Fibroblast of lung (primary cell): ENCODE measurements around the gene TLE1. TPM values are rescaled to one million over a fixed set of nuclear protein-coding genes. Genes with fewer than 3 reads are reported as not detected.

Experiments used
- DNase-seq, 2 donors: peaks; one replicate each; pipeline versions ENCODE4 v3.0.0 to v3.0.0-alpha.2; 2010; ENCODE audit warnings: low read depth in 2 of 2
- H2AFZ ChIP-seq: 2 replicates; pipeline ENCODE4 v1.5.1; 2012; ENCODE audit warnings: low read length, control low read depth, inconsistent platforms
- H3K27ac ChIP-seq: 2 replicates; pipeline ENCODE4 v1.5.1; 2011; ENCODE audit warnings: low read length, control low read depth; ENCODE audit not compliant: insufficient read depth
- H3K27me3 ChIP-seq: 2 replicates; pipeline ENCODE4 v1.5.1; 2011; ENCODE audit warnings: mild to moderate bottlenecking, low read length; ENCODE audit not compliant: control insufficient read depth, insufficient read depth
- H3K36me3 ChIP-seq: 2 replicates; pipeline ENCODE4 v1.5.1; 2011; ENCODE audit warnings: low read length; ENCODE audit not compliant: control insufficient read depth, insufficient read depth
- H3K4me1 ChIP-seq: 2 replicates; pipeline ENCODE4 v1.5.1; 2011; ENCODE audit warnings: low read length; ENCODE audit not compliant: control insufficient read depth, insufficient read depth; ENCODE audit errors: extremely low read depth
- H3K4me2 ChIP-seq: 2 replicates; pipeline ENCODE4 v1.5.1; 2011; ENCODE audit warnings: low read length, control low read depth; ENCODE audit not compliant: insufficient read depth; ENCODE audit errors: extremely low read depth
- H3K4me3 ChIP-seq, 4 experiments: fragments of 200-600 bp in 1 of 4; sonication (generic) in 1 of 4; replicated peaks in 1 of 4; 2 replicates each; pipeline ENCODE4 v1.5.1; 2011 to 2016; ENCODE audit warnings: low read length in 4 of 4, low read depth in 3 of 4, mild to moderate bottlenecking in 3 of 4, control low read depth in 2 of 4, inconsistent platforms in 1 of 4, mixed read lengths in 1 of 4; ENCODE audit not compliant: insufficient read depth in 1 of 4; ENCODE audit errors: control extremely low read depth in 1 of 4
- H3K79me2 ChIP-seq: 2 replicates; pipeline ENCODE4 v1.5.1; 2012; ENCODE audit warnings: mild to moderate bottlenecking, low read length, inconsistent platforms; ENCODE audit not compliant: control insufficient read depth, insufficient read depth
- H3K9ac ChIP-seq: 2 replicates; pipeline ENCODE4 v1.5.1; 2011; ENCODE audit warnings: mild to moderate bottlenecking, low read length, control low read depth; ENCODE audit not compliant: insufficient read depth
- H3K9me3 ChIP-seq: 2 replicates; pipeline ENCODE4 v1.5.1; 2012; ENCODE audit warnings: low read depth, low read length; ENCODE audit not compliant: control insufficient read depth, insufficient read depth
- H4K20me1 ChIP-seq: 2 replicates; pipeline ENCODE4 v1.5.1; 2011; ENCODE audit warnings: low read length; ENCODE audit not compliant: control insufficient read depth, insufficient read depth; ENCODE audit errors: extremely low read depth
- EZH2 ChIP-seq: IDR thresholded peaks from 2 replicates; pipeline ENCODE4 v1.5.1; 2012; ENCODE audit warnings: low read length, control low read depth, mild to moderate bottlenecking; ENCODE audit errors: missing control alignments
- polyA plus RNA-seq, 2 donors: library from polyadenylated mRNA; depleted of rRNA in 1 of 2; stranded (reverse) in 1 of 2; unstranded in 1 of 2; fragments of >200 nt; gene quantifications; 2 replicates each; pipeline ENCODE4 v1.2.1, GENCODE V29; 2011 to 2012; ENCODE audit warnings: missing spikeins in 1 of 2
- total RNA-seq: library from RNA; depleted of rRNA; stranded (reverse); fragments of >200 nt; gene quantifications from 2 replicates; pipeline ENCODE4 v1.2.1, GENCODE V29; 2014
- TF ChIP-seq, protein P1 (sequence below), 2 donors: IDR thresholded peaks in 1 of 2; conservative IDR thresholded peaks in 1 of 2; 1 replicate in 1 of 2; 2 replicates in 1 of 2; pipeline ENCODE4 v1.5.1; 2011 to 2012; ENCODE audit warnings: low read length in 2 of 2, control low read depth in 1 of 2, inconsistent platforms in 1 of 2, low read depth in 1 of 2, mild to moderate bottlenecking in 1 of 2

TLE1 gene
- total and polyA plus RNA-seq, 2 donors (not counting 1 experiment from before 2014, with no cell fraction given) = 29.3 to 29.7 TPM

DNA sequence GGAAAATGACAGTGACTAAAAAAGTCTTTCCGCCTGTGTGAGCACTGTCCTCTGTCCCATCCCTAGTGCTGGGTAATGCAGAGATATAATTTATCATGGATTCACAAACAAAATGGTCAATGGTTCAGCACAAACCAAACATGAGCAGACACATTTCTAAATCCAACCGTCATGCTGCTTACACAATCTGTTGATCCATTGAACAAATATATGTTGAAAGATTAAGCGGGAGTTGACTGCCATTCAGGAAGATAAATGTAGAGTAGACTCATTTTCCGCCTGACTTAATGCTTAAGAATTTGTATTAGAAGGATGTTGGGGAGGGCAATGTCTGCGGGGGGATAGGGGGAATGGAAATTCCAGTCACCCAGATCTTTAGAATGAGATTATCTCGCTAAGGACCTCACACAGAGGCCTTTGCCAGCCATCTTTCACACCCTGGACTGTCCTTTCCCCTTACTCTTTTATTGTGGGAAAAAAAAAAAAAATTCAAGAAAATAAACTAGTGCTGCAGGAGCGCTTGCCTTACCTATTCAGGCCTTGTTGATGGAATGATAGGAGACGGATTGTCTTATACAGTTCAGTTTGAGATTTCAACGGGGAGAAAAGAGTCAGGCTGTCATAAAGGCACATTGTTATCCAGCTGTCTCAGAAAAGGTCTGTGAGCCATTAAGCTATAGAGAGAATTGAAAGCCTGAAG lies 153.7 kb downstream of the TLE1 start:
- DNase-seq = peak; percentile 74 to 84
- no peaks in the 10 kb centered on the region for H3K9me3 ChIP-seq
- TF ChIP-seq, protein P1, sequence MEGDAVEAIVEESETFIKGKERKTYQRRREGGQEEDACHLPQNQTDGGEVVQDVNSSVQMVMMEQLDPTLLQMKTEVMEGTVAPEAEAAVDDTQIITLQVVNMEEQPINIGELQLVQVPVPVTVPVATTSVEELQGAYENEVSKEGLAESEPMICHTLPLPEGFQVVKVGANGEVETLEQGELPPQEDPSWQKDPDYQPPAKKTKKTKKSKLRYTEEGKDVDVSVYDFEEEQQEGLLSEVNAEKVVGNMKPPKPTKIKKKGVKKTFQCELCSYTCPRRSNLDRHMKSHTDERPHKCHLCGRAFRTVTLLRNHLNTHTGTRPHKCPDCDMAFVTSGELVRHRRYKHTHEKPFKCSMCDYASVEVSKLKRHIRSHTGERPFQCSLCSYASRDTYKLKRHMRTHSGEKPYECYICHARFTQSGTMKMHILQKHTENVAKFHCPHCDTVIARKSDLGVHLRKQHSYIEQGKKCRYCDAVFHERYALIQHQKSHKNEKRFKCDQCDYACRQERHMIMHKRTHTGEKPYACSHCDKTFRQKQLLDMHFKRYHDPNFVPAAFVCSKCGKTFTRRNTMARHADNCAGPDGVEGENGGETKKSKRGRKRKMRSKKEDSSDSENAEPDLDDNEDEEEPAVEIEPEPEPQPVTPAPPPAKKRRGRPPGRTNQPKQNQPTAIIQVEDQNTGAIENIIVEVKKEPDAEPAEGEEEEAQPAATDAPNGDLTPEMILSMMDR (conservative IDR thresholded peaks at IDR 0.05 in 1 of 2, IDR thresholded peaks at IDR 0.05 in 1 of 2; ENCODE audit: low read depth in 1 of 2, low read length in 2 of 2) = no peak

DNA sequence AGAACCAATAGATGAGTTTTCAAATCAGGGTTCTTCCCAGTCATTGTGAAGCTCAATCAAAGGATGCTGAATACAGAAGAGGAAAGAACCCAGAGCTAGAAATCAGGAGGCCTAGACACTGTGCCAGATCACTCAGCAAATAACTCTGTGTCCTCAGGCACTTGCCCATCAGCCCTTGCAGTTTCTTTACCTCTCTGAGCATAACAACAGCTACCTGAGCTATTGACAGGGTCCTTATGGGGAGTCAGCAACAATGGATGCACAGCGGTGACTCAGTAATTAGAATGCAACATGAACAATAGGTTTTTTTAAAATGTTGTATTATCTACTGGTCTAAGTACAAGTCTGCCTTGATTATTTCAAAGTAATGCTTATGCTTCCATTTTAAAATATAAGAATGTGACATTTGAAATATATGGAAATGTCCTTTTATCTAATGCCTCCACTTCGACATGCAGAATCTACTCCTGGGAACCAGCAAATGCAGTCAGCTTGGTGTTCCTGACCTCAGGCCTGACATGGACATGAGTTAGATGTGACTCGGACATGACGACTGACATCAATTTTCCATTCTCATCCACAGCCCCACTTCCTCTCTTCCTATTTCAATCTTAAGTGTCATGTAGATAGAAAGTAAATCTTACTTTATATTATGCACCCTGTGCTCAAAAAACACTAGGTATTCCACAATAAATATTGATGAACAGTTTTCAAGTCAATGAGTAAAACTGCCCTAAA lies 155.0 kb downstream of the TLE1 start:
- no peaks in the 10 kb centered on the region for H3K36me3 ChIP-seq

More for the DNA sequence above, 153.7 kb downstream of the TLE1 start:
- Histone ChIP-seq H3K4me3 (no peak overlapping the region), H2AFZ (no peak overlapping the region), H3K27me3 (no peaks in the 10 kb centered on the region), H3K4me1 (no peaks in the 10 kb centered on the region), H3K36me3 (no peaks in the 10 kb centered on the region), H3K27ac (no peak overlapping the region), H3K9ac (no peak overlapping the region), H3K4me2 (no peak overlapping the region), H4K20me1 (no peaks in the 10 kb centered on the region), H3K79me2 (no peaks in the 10 kb centered on the region)

More for the DNA sequence above, 155.0 kb downstream of the TLE1 start:
- Histone ChIP-seq H2AFZ (no peak overlapping the region), H3K4me3 (no peak overlapping the region), H3K9me3 (no peaks in the 10 kb centered on the region), H3K4me2 (no peak overlapping the region), H3K4me1 (no peaks in the 10 kb centered on the region), H3K27ac (no peak overlapping the region), H3K9ac (no peak overlapping the region), H4K20me1 (no peaks in the 10 kb centered on the region), H3K79me2 (no peaks in the 10 kb centered on the region), H3K27me3 (no peaks in the 10 kb centered on the region)
- no peak for DNase-seq
- TF ChIP-seq, protein P1 (conservative IDR thresholded peaks at IDR 0.05 in 1 of 2, IDR thresholded peaks at IDR 0.05 in 1 of 2; ENCODE audit: low read depth in 1 of 2, low read length in 2 of 2) = no peak
- TF ChIP-seq EZH2 = no peak

Other genes with a start within 250 kb of the TLE1 start
- gene SPATA31D4, start 238.9 kb upstream of the TLE1 start, total RNA-seq = not detected in 2 replicates
- gene SPATA31D4, start 238.9 kb upstream of the TLE1 start, polyA plus RNA-seq = not detected in 2 replicates